ENCODE data around the gene CD70. TPM values are rescaled to one million over a fixed set of nuclear protein-coding genes. Genes with fewer than 3 reads are reported as not detected.
A peak's percentile ranks its signal among the peaks of the same experiment; 100 is the strongest.
"Not testable (repeated sequence)": the region's sequence is repeated elsewhere in the genome, so short reads cannot be mapped to it uniquely, and the experiment has no call there.

CD70 gene
- total RNA-seq, 1 experiment from 2014 or later = 2.3 TPM

DNA sequence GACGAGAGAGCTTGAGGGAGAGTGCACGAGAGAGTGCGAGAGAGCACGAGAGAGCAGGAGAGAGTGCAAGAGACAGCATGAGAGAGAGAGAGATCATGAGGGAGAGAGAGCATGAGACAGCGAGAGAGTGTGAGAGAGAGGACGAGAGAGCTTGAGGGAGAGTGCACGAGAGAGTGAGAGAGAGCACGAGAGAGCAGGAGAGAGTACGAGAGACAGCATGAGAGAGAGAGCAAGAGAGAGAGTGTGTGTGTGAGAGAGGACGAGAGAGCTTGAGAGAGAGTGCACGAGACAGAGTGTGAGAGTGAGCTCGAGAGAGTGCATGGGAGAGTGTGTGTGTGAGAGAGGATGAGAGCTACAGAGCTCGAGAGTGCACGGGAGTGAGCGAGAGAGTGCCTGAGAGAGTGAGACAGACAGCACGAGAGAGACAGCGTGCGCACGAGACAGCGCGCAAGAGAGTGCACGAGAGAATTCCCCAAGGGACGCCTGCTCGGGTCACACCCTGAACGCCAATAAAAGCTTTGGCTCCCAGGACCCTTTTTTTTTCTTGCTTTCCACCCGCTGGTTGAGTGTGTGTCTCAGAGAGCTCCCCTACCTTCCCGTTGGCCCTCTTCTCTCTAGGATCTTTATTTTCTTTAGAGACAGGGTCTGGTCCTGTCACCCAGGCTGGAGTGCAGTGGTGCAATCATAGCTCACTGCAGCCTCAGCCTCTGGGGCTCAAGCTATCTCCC, 3.7 kb downstream of the CD70 start:
- peaks cover 3% of the 10 kb centered on the region; the same call in 1 of the 2 replicates for H3K4me1 ChIP-seq (ENCODE audit: insufficient read depth, low read length)

DNA sequence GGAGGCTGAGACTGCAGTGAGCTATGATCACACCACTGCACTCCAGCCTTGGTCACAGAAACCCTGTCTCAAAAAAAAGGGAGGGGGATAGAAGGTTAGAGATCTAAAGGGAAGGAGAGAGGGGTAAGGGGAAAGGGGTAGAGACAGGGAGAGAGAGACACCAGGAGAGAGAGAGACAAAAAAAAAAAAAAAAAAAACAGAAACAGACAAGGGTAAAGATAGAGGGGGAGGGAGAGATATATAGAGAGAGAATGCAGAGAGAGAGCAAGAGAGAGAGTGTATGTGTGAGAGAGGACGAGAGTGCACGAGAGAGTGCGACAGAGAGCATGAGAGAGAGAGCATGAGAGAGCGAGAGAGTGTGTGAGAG, 4.2 kb downstream of the CD70 start:
- Histone ChIP-seq H3K9me3 (ENCODE audit: low read length) (no peaks in the 10 kb centered on the region), H3K36me3 (ENCODE audit: low read depth, low read length) (no peaks in the 10 kb centered on the region), H2AFZ (ENCODE audit: low read length) (peak overlapping the region; percentile 72), H3K9ac (ENCODE audit: low read length) (no peak overlapping the region), H3K79me2 (ENCODE audit: low read length) (no peaks in the 10 kb centered on the region), H3K27ac (ENCODE audit: low read length) (no peak overlapping the region), H3K9me2 (replicated peaks; ENCODE audit: low read length) (no peaks in the 10 kb centered on the region), H3K4me1 (ENCODE audit: insufficient read depth, low read length) (peaks cover 3% of the 10 kb centered on the region; the same call in 1 of the 2 replicates), H3K4me2 (ENCODE audit: low read length) (peak overlapping the region; percentile 81), H3F3A (ENCODE audit: low read length, unreplicated experiment) (no peaks in the 10 kb centered on the region), H4K20me1 (ENCODE audit: low read length) (no peaks in the 10 kb centered on the region), H3K27me3 (ENCODE audit: low read length) (peaks cover 57% of the 10 kb centered on the region), H3K4me3 (ENCODE audit: low read length) (peak overlapping the region; percentile 53)
- intact Hi-C loops (cut with micrococcal nuclease) = no loop called here
- no TSS peak for BruUV-seq (replicated peaks)
- POLR2A ChIA-PET (ENCODE audit: unreplicated experiment) = interaction anchor here (0.6 kb wide), 1 partner anchor 35 kb away, joined by 7 read pairs; no protein-coding TSS in a partner anchor
- DNase-seq (no peak), ATAC-seq (no peak; the same call in 1 of the 2 replicates)
- TF ChIP-seq EZH2phosphoT487 (IDR thresholded peaks at IDR 0.05; ENCODE audit: borderline replicate concordance, low read length) = no peak
- CTCF ChIA-PET = no interaction called here

More for the DNA sequence above, 3.7 kb downstream of the CD70 start:
- Histone ChIP-seq H3K4me2 (ENCODE audit: low read length) (peak overlapping the region; percentile 81), H3K27ac (ENCODE audit: low read length) (no peak overlapping the region), H3F3A (ENCODE audit: low read length, unreplicated experiment) (no peaks in the 10 kb centered on the region), H4K20me1 (ENCODE audit: low read length) (no peaks in the 10 kb centered on the region), H3K27me3 (ENCODE audit: low read length) (peaks cover 59% of the 10 kb centered on the region), H2AFZ (ENCODE audit: low read length) (peak overlapping the region; percentile 72), H3K79me2 (ENCODE audit: low read length) (no peaks in the 10 kb centered on the region), H3K36me3 (ENCODE audit: low read depth, low read length) (no peaks in the 10 kb centered on the region), H3K9me3 (ENCODE audit: low read length) (no peaks in the 10 kb centered on the region), H3K9me2 (replicated peaks; ENCODE audit: low read length) (no peaks in the 10 kb centered on the region), H3K4me3 (ENCODE audit: low read length) (peak overlapping the region; percentile 53), H3K9ac (ENCODE audit: low read length) (no peak overlapping the region)
- ChIA-PET CTCF (no interaction called here), POLR2A (ENCODE audit: unreplicated experiment) (interaction anchor here (0.6 kb wide), 1 partner anchor 34 kb away, joined by 7 read pairs; no protein-coding TSS in a partner anchor)
- peak; percentile 49 for ATAC-seq
- no peak for DNase-seq
- no TSS peak for BruUV-seq (replicated peaks)
- TF ChIP-seq EZH2phosphoT487 (IDR thresholded peaks at IDR 0.05; ENCODE audit: borderline replicate concordance, low read length) (no peak), CTCF (conservative IDR thresholded peaks at IDR 0.05; ENCODE audit: low read depth, low read length) (no peak)
- intact Hi-C loops (cut with micrococcal nuclease) = no loop called here

DNA sequence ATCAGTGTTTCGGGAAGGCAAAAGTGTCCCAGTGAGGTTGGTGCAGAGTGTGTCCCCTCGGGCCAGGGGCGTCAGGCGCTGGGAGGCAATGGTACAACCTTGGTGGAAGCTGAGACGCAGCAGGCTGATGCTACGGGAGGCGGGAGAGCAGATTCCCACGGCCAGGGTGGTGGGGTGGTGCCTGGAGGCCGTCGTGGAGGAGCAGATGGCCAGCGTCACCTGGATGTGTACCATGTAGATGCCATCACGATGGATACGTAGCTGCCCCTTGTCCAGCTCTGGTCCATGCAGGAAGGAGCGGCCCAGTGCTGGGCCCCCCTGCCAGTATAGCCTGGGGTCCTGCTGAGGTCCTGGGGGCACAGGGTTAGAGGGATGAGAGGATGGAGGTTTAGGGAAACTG, 4.9 kb downstream of the CD70 start:
- Histone ChIP-seq H3K9ac (ENCODE audit: low read length) (no peak overlapping the region), H3K4me2 (ENCODE audit: low read length) (no peak overlapping the region), H3K4me1 (ENCODE audit: insufficient read depth, low read length) (peaks cover 3% of the 10 kb centered on the region; the same call in 1 of the 2 replicates), H2AFZ (ENCODE audit: low read length) (no peak overlapping the region), H3K27me3 (ENCODE audit: low read length) (peaks cover 52% of the 10 kb centered on the region), H3K9me2 (replicated peaks; ENCODE audit: low read length) (no peaks in the 10 kb centered on the region), H3K79me2 (ENCODE audit: low read length) (no peaks in the 10 kb centered on the region), H4K20me1 (ENCODE audit: low read length) (no peaks in the 10 kb centered on the region), H3K9me3 (ENCODE audit: low read length) (no peaks in the 10 kb centered on the region), H3F3A (ENCODE audit: low read length, unreplicated experiment) (no peaks in the 10 kb centered on the region), H3K36me3 (ENCODE audit: low read depth, low read length) (no peaks in the 10 kb centered on the region), H3K4me3 (ENCODE audit: low read length) (no peak overlapping the region), H3K27ac (ENCODE audit: low read length) (no peak overlapping the region)
- TF ChIP-seq CTCF (conservative IDR thresholded peaks at IDR 0.05; ENCODE audit: low read depth, low read length) = no peak
- no peak for TF ChIP-seq EZH2phosphoT487 (IDR thresholded peaks at IDR 0.05; ENCODE audit: borderline replicate concordance, low read length)
- TF ChIP-seq EZH2 (IDR thresholded peaks at IDR 0.05; ENCODE audit: low read length, unreplicated experiment) = no peak
- CTCF ChIA-PET = interaction anchor here (0.6 kb wide), 1 partner anchor 18 kb away, joined by 3 read pairs; no protein-coding TSS in a partner anchor
- no TSS peak for BruUV-seq (replicated peaks)
- intact Hi-C loops (cut with micrococcal nuclease) = no loop called here
- ATAC-seq (no peak), DNase-seq (no peak)
- POLR2A ChIA-PET (ENCODE audit: unreplicated experiment) = no interaction called here

GRCh38 chr19:6582515-6583484, 8.2 kb downstream of the CD70 start:
- ATAC-seq; H3K9me3 ChIP-seq (ENCODE audit: low read length); BruUV-seq (replicated peaks); H3K9me2 ChIP-seq (replicated peaks; ENCODE audit: low read length); H3K4me3 ChIP-seq (ENCODE audit: low read length); POLR2A ChIA-PET (ENCODE audit: unreplicated experiment); H3F3A ChIP-seq (ENCODE audit: low read length, unreplicated experiment); H3K79me2 ChIP-seq (ENCODE audit: low read length); H3K36me3 ChIP-seq (ENCODE audit: low read depth, low read length); H3K27ac ChIP-seq (ENCODE audit: low read length); H2AFZ ChIP-seq (ENCODE audit: low read length); H3K4me1 ChIP-seq (ENCODE audit: insufficient read depth, low read length); H3K4me2 ChIP-seq (ENCODE audit: low read length); intact Hi-C loops (cut with micrococcal nuclease); H4K20me1 ChIP-seq (ENCODE audit: low read length); H3K9ac ChIP-seq (ENCODE audit: low read length): not testable (repeated sequence)
- DNase-seq = peak; percentile 45
- CTCF ChIA-PET = interaction anchor here (0.7 kb wide), 1 partner anchor 67 kb away, joined by 7 read pairs; no protein-coding TSS in a partner anchor
- peaks cover 20% of the 10 kb centered on the region for H3K27me3 ChIP-seq (ENCODE audit: low read length)

Data from PC-3 (cell line).